ENCODE data around the gene KLRG1.

Gene KLRG1

GRCh38 chr12:8985213-8985754, 4.1 kb upstream of the KLRG1 start:
- no peak for DNase-seq (ENCODE audit: low read depth)

- no peak for DNase-seq (ENCODE audit: low read depth)
Observed at GRCh38 chr12:8987163-8987562, 2.2 kb upstream of the KLRG1 start.

GRCh38 chr12:8987685-8988084, 1.7 kb upstream of the KLRG1 start:
- DNase-seq (ENCODE audit: low read depth): no peak

GRCh38 chr12:8991371-8992345, 2.3 kb downstream of the KLRG1 start:
- no peak for DNase-seq (ENCODE audit: low read depth)

- no peak for DNase-seq (ENCODE audit: low read depth)
Observed at GRCh38 chr12:8993827-8994226, 4.5 kb downstream of the KLRG1 start.

- DNase-seq (ENCODE audit: low read depth): no peak
Observed at GRCh38 chr12:8995021-8995775, 5.9 kb downstream of the KLRG1 start.

GRCh38 chr12:8996682-8997405, 7.5 kb downstream of the KLRG1 start:
- DNase-seq (ENCODE audit: low read depth): no peak

GRCh38 chr12:9001233-9001632, 11.9 kb downstream of the KLRG1 start:
- no peak for DNase-seq (ENCODE audit: low read depth)

- DNase-seq (ENCODE audit: low read depth): no peak
Observed at GRCh38 chr12:9002335-9002734, 13.0 kb downstream of the KLRG1 start.

- no peak for DNase-seq (ENCODE audit: low read depth)
Observed at GRCh38 chr12:9022592-9022991, 33.2 kb downstream of the KLRG1 start.

- DNase-seq (ENCODE audit: low read depth): no peak
Observed at GRCh38 chr12:9024512-9024911, 35.2 kb downstream of the KLRG1 start.

GRCh38 chr12:9027161-9028059, 38.1 kb downstream of the KLRG1 start:
- DNase-seq (ENCODE audit: low read depth): no peak

GRCh38 chr12:9030776-9031175, 41.4 kb downstream of the KLRG1 start:
- no peak for DNase-seq (ENCODE audit: low read depth)

GRCh38 chr12:9032202-9032964, 43.0 kb downstream of the KLRG1 start:
- no peak for DNase-seq (ENCODE audit: low read depth)

- no peak for DNase-seq (ENCODE audit: low read depth)
Observed at GRCh38 chr12:9033265-9033887, 44.0 kb downstream of the KLRG1 start.

GRCh38 chr12:9034095-9034494, 44.7 kb downstream of the KLRG1 start:
- no peak for DNase-seq (ENCODE audit: low read depth)

- DNase-seq (ENCODE audit: low read depth): no peak
Observed at GRCh38 chr12:9036227-9036626, 46.9 kb downstream of the KLRG1 start.

GRCh38 chr12:9037431-9037830, 48.1 kb downstream of the KLRG1 start:
- DNase-seq (ENCODE audit: low read depth): no peak

- peak; percentile 26 for DNase-seq (ENCODE audit: low read depth)
Observed at GRCh38 chr12:9039397-9039977, 50.1 kb downstream of the KLRG1 start.
